GM15510 (cell line): ENCODE results near the gene PRDM4.
A peak's percentile ranks its signal among the peaks of the same experiment; 100 is the strongest.

Experiments used
- POLR2A ChIP-seq: IDR thresholded peaks from 3 replicates; pipeline ENCODE4 v1.6.1; 2011; ENCODE audit warnings: borderline replicate concordance; ENCODE audit not compliant: insufficient read length; ENCODE audit errors: extremely low read depth

Gene PRDM4

DNA sequence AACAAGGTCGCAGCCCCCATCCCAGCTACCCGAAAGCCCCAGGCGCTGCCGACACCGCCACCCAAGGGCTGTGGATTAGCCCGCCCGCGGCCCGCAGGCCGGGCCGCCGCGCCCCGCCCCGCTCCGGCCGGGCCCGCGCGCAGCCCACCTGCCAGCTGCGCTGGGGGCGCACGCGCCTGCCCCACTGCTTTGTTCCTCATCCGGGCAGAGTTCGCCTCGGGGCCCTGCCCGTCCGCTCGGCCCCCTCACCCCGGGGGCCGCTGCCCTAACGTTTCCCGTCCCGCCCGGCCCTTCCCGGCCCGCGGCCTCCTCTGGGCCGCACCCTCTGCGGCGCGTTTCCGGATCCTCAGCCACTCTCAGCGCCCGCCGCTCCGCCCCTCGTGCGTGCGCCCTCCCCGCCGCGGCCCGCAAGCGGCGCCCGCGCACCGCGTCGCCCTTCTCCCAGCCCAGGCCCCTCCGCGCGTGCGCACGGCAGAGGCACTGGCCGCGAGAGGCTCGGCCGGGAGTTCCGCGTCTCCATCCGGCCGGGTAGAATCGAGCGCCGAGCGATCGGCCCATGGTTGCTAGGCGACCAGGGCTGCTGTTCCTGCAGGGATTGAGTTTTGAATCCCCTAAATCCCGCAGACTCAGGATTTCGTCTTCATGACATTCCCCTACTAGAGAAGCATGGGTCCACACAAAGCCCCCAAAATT, at the start of gene PRDM4:
TSS of gene PRDM4 (minus strand) at position 329 of the 693 bp plus-strand sequence. CDS start 622 bp downstream, outside the sequence.
- peak; percentile 87 for TF ChIP-seq POLR2A

- TF ChIP-seq POLR2A = no peak
These were observed 46.7 kb upstream of the PRDM4 start for GRCh38 chr12:107807471-107808150.

GRCh38 chr12:107805488-107806180, 44.7 kb upstream of the PRDM4 start:
- TF ChIP-seq POLR2A = no peak

GRCh38 chr12:107803092-107803491, 42.2 kb upstream of the PRDM4 start:
- TF ChIP-seq POLR2A = no peak

GRCh38 chr12:107801150-107801549, 40.2 kb upstream of the PRDM4 start:
- no peak for TF ChIP-seq POLR2A

DNA sequence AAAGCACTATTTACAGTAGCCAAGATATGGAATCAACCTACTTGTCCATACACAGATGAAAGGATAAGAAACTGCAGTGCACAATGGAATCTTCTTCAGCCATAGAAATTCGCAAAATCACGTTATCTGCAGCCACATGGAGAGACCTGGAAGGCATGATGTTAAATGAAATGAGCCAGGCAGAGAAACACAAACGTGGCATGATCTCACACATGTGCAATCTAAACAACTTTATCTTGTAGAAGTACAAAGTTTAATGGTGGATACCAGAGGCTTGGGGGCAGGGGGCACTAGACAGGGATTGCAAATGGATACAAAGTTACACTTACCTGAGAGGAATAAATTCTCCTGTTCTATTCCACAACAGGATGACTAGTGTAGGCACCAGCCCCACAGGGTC, 37.6 kb upstream of the PRDM4 start:
- TF ChIP-seq POLR2A = no peak

GRCh38 chr12:107794451-107794850, 33.5 kb upstream of the PRDM4 start:
- no peak for TF ChIP-seq POLR2A

DNA sequence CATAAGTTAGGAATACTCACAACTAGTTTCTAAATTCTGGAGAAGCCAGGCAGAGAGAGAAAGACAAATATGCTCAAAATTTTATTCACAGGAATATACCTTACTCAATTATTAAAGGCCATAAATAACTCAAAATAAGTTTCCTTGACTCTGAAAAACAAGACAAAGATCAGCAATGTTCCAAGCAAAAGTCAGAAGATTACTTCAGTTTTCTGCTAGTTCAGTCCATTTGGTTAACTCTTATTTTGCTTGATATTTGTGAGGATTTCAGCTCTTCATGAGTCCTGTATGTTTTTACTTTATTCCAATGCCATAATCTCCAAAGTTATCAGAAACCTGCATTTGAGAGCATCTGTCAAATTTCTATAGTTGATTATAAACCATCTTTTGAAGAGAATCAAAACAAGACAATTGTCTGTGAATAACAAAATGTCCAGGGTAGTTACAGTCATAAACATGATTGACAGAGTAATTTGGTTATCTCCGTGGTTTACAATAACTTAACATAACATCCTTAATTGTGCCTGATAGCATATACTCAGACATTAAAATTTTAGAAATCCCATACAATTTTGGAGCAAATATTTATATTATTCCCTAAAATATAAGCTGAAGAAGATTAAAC, 30.6 kb upstream of the PRDM4 start:
- no peak for TF ChIP-seq POLR2A

DNA sequence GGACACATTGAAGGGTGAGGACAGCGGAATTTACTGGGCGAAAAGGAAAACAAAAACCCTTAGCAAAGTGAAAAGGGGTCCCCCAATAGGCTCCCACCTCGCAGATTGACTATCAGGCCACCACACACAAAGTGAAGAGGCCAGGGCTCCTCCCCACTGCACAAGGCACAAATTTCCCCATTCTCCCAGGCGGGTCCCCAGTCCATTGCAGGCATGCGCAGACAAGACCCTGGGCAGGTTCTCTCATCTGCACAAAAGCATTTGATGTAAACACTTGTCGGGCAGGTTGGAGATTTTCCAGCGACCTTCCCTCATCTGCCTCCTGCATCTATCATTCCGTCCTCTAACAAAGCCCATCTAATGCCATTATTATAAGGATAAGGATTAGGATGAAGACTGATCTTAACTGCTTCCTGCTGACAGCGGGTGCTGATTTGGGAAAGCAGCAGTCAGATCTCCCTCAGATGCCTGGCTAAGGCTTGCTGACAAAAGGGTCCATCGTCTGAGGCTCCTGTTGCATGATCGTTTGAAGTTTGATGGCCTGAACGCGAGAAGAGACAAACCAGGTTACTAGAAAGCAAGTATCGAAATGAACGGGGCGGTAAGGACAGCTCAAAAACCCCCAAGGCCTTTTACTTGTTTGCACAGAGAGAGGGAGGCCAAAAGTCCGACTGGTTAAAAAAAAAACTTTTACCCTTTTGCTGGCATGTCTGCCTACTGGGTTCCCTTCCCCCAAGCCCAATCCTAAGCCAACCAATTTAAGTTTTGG, 27.9 kb upstream of the PRDM4 start:
- TF ChIP-seq POLR2A = no peak

GRCh38 chr12:107788281-107788680, 27.3 kb upstream of the PRDM4 start:
- TF ChIP-seq POLR2A = no peak

DNA sequence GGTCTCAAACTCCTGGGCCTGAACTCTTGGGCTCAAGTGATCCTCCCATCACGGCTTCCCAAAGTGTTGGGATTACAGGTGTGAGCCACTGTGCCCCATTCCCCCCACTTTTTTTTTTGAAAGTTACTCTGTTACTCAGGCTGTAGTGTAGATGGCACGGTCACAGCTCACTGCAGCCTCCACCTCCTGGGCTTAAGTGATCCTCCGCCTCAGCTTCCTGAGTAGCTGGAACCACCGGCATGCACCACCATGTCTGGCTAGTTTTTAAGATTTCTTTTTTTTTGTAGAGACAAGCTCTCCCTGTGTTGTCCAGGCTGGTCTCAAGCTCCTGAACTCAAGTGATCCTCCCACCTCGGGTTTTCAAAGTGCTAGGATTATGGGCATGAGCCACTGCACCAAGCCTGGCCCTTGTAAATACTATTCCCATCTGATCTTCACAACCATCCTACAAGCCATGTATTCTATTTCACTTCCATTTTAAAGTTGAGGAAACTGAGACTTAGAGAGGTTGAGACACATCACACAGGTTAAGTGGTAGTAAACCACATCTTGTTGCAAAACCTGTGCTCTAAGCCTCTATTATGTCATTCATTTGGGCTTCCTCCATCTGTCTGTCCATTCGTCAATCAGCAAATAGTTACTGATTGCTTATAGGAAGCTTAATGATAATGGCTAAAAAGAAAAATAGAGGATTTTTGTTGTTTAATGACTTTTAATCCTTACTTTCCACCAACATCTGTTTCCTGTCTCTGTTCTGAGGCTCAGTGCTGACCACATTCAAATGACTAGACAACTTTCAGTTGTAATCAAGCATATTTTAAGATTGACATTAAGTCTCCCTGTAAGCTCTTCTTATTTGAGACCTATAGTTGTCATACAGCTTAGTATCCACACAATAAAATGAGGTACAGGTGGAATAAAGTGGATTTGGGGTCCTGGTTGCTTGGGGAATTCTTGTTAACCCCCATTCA, 22.8 kb upstream of the PRDM4 start:
- no peak for TF ChIP-seq POLR2A

- no peak for TF ChIP-seq POLR2A
These were observed 21.1 kb upstream of the PRDM4 start for GRCh38 chr12:107782067-107782466.

GRCh38 chr12:107780298-107780697, 19.4 kb upstream of the PRDM4 start:
- TF ChIP-seq POLR2A = no peak

GRCh38 chr12:107779077-107779831, 18.3 kb upstream of the PRDM4 start:
- TF ChIP-seq POLR2A = no peak
